Measurements from ENCODE around the gene RALB. TPM values are rescaled to one million over a fixed set of nuclear protein-coding genes. Genes with fewer than 3 reads are reported as not detected.
"Not testable (repeated sequence)": the region's sequence is repeated elsewhere in the genome, so short reads cannot be mapped to it uniquely, and the experiment has no call there.

Gene RALB
- total RNA-seq, 1 donor from 2014 or later, result 25.4 TPM

DNA sequence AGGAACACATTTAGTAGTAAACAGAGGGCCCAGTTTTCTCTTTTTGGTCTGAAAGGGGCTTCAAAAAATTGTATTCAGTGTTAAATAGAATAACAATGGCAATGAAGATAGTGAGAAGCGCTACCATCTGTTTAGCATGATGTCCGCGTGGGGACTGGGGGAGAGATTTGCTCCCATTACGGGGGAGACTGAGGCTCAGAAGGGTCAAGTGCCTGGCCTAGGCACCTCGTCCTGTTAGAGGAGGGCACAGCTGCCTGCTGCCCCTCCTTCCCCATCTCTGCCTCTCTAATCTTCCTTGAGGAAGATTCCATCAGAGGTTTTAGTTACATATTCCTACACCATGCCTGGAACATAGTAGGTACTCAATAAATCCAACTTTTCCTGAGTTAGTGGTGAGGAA is 19.4 kb upstream of the RALB start:
- no peak for DNase-seq (ENCODE audit: extremely low spot score, unreplicated experiment)
- peaks cover 9% of the 10 kb centered on the region for H3K4me1 Mint-ChIP-seq (ENCODE audit: unreplicated experiment)
- no peaks in the 10 kb centered on the region for H3K9me3 Mint-ChIP-seq (ENCODE audit: unreplicated experiment)
- H3K4me3 Mint-ChIP-seq (ENCODE audit: unreplicated experiment), result no peak overlapping the region
- no peaks in the 10 kb centered on the region for H3K36me3 Mint-ChIP-seq (ENCODE audit: unreplicated experiment)
- TF ChIP-seq, protein P1, sequence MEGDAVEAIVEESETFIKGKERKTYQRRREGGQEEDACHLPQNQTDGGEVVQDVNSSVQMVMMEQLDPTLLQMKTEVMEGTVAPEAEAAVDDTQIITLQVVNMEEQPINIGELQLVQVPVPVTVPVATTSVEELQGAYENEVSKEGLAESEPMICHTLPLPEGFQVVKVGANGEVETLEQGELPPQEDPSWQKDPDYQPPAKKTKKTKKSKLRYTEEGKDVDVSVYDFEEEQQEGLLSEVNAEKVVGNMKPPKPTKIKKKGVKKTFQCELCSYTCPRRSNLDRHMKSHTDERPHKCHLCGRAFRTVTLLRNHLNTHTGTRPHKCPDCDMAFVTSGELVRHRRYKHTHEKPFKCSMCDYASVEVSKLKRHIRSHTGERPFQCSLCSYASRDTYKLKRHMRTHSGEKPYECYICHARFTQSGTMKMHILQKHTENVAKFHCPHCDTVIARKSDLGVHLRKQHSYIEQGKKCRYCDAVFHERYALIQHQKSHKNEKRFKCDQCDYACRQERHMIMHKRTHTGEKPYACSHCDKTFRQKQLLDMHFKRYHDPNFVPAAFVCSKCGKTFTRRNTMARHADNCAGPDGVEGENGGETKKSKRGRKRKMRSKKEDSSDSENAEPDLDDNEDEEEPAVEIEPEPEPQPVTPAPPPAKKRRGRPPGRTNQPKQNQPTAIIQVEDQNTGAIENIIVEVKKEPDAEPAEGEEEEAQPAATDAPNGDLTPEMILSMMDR (IDR thresholded peaks at IDR 0.05), result no peak
- no peak overlapping the region for H3K27ac Mint-ChIP-seq (ENCODE audit: unreplicated experiment)
- H3K27me3 Mint-ChIP-seq (ENCODE audit: unreplicated experiment), result peaks cover 14% of the 10 kb centered on the region

- DNase-seq (ENCODE audit: extremely low spot score, unreplicated experiment); H3K27me3 Mint-ChIP-seq (ENCODE audit: unreplicated experiment); H3K36me3 Mint-ChIP-seq (ENCODE audit: unreplicated experiment); H3K9me3 Mint-ChIP-seq (ENCODE audit: unreplicated experiment); H3K4me3 Mint-ChIP-seq (ENCODE audit: unreplicated experiment); H3K27ac Mint-ChIP-seq (ENCODE audit: unreplicated experiment): not testable (repeated sequence)
- peaks cover 24% of the 10 kb centered on the region for H3K4me1 Mint-ChIP-seq (ENCODE audit: unreplicated experiment)
Observed at GRCh38 chr2:120235158-120235557, 17.5 kb upstream of the RALB start.

DNA sequence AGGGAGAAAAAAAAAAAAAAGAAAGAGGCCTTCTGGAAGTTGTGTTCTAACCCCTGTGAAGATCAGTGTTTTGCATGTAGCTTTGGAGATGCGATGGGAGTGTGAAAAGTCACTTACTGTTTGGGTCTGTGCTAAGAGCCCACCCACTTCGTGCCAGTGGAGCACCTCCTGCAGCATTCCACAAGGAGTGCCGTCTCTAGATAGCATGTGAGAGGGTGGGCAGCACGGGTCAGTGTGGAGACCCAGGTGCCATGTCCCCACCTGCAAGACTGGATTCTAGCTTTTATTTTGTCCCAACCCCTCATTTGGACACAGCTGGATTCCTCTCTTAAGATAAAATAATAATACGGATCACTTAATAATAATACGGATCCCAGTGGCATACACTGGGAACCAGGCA is 17.0 kb upstream of the RALB start:
- Mint-ChIP-seq H3K27ac (ENCODE audit: unreplicated experiment) (no peak overlapping the region), H3K36me3 (ENCODE audit: unreplicated experiment) (no peaks in the 10 kb centered on the region), H3K4me1 (ENCODE audit: unreplicated experiment) (peaks cover 24% of the 10 kb centered on the region), H3K27me3 (ENCODE audit: unreplicated experiment) (peaks cover 3% of the 10 kb centered on the region), H3K9me3 (ENCODE audit: unreplicated experiment) (no peaks in the 10 kb centered on the region), H3K4me3 (ENCODE audit: unreplicated experiment) (no peak overlapping the region)
- no peak for DNase-seq (ENCODE audit: extremely low spot score, unreplicated experiment)
- TF ChIP-seq, protein P1 (IDR thresholded peaks at IDR 0.05), result no peak

- no peaks in the 10 kb centered on the region for H3K27me3 Mint-ChIP-seq (ENCODE audit: unreplicated experiment)
- H3K27ac Mint-ChIP-seq (ENCODE audit: unreplicated experiment), result no peak overlapping the region
- H3K36me3 Mint-ChIP-seq (ENCODE audit: unreplicated experiment), result no peaks in the 10 kb centered on the region
Observed at GRCh38 chr2:120236316-120236715, 16.3 kb upstream of the RALB start.

GRCh38 chr2:120236791-120237190 is 15.9 kb upstream of the RALB start:
- peaks cover 24% of the 10 kb centered on the region for H3K4me1 Mint-ChIP-seq (ENCODE audit: unreplicated experiment)

More at GRCh38 chr2:120236316-120236715, 16.3 kb upstream of the RALB start:
- Mint-ChIP-seq H3K4me1 (ENCODE audit: unreplicated experiment) (peaks cover 24% of the 10 kb centered on the region), H3K9me3 (ENCODE audit: unreplicated experiment) (no peaks in the 10 kb centered on the region), H3K4me3 (ENCODE audit: unreplicated experiment) (no peak overlapping the region)
- DNase-seq (ENCODE audit: extremely low spot score, unreplicated experiment), result no peak
- TF ChIP-seq, protein P1 (IDR thresholded peaks at IDR 0.05), result no peak

More at GRCh38 chr2:120236791-120237190, 15.9 kb upstream of the RALB start:
- TF ChIP-seq, protein P1 (IDR thresholded peaks at IDR 0.05), result no peak
- no peaks in the 10 kb centered on the region for H3K36me3 Mint-ChIP-seq (ENCODE audit: unreplicated experiment)
- no peak overlapping the region for H3K4me3 Mint-ChIP-seq (ENCODE audit: unreplicated experiment)
- no peak overlapping the region for H3K27ac Mint-ChIP-seq (ENCODE audit: unreplicated experiment)
- H3K27me3 Mint-ChIP-seq (ENCODE audit: unreplicated experiment), result no peaks in the 10 kb centered on the region
- DNase-seq (ENCODE audit: extremely low spot score, unreplicated experiment), result no peak
- no peaks in the 10 kb centered on the region for H3K9me3 Mint-ChIP-seq (ENCODE audit: unreplicated experiment)
